Sigmoid colon (tissue), 7 donors: Measurements from ENCODE around the gene RAP1GDS1. TPM values are rescaled to one million over a fixed set of nuclear protein-coding genes. Genes with fewer than 3 reads are reported as not detected.

Experiments
- DNase-seq: peaks from one replicate; pipeline ENCODE4 v3.0.0-alpha.2; 2019
- H3K27ac ChIP-seq, 4 donors: fragments of 200-600 bp; sonication (generic); one replicate each; pipeline ENCODE4 v1.5.1; 2016 to 2019; ENCODE audit warnings: mild to moderate bottlenecking in 1 of 4
- H3K27me3 ChIP-seq, 3 donors: fragments of 200-600 bp; sonication (generic); one replicate each; pipeline ENCODE4 v1.5.1; 2019; ENCODE audit warnings: mild to moderate bottlenecking in 1 of 3
- H3K36me3 ChIP-seq, 4 donors: fragments of 200-600 bp; sonication (generic); one replicate each; pipeline ENCODE4 v1.5.1; 2016 to 2019
- H3K4me1 ChIP-seq, 4 donors: fragments of 200-600 bp; sonication (generic); one replicate each; pipeline ENCODE4 v1.5.1; 2017 to 2019
- H3K4me3 ChIP-seq, 4 donors: fragments of 200-600 bp; sonication (generic); one replicate each; pipeline ENCODE4 v1.5.1; 2017 to 2019; ENCODE audit warnings: mild to moderate bottlenecking in 2 of 4, moderate library complexity in 1 of 4
- H3K9me3 ChIP-seq, 4 donors: fragments of 200-600 bp in 3 of 4; sonication (generic) in 3 of 4; one replicate each; pipeline versions ENCODE4 v1.5.1 to v1.6.1; 2013 to 2019
- CTCF ChIP-seq, 4 experiments: fragments of 450-650 bp in 3 of 4; fragments of 200-600 bp in 1 of 4; IDR thresholded peaks; one replicate each; pipeline ENCODE4 v1.5.1; 2016 to 2019; ENCODE audit warnings: antibody characterized with exemption in 4 of 4, mild to moderate bottlenecking in 3 of 4, moderate library complexity in 2 of 4
- EP300 ChIP-seq, 4 donors: sonication (generic); formaldehyde crosslinking; IDR thresholded peaks; one replicate each; pipeline ENCODE4 v1.6.1; 2017; ENCODE audit warnings: antibody characterized with exemption in 4 of 4
- POLR2A ChIP-seq, 2 donors: fragments of 450-650 bp; IDR thresholded peaks; one replicate each; pipeline ENCODE4 v1.6.1; 2016; ENCODE audit warnings: antibody characterized with exemption in 2 of 2, mild to moderate bottlenecking in 2 of 2, moderate library complexity in 2 of 2
- POLR2AphosphoS5 ChIP-seq, 4 donors: sonication (generic); formaldehyde crosslinking; IDR thresholded peaks; one replicate each; pipeline ENCODE4 v1.6.1; 2017; ENCODE audit warnings: antibody characterized with exemption in 4 of 4
- WGBS, 2 donors: extraction: QIAGEN DNeasy Blood & Tissue Kit; methylation state at CpG; one replicate each; pipeline ENCODE4 v1.1.7; 2013; 5-methylcytosine and 5-hydroxymethylcytosine counted together
- intact Hi-C: fragments of 100-400 bp; cut with DNase I; formaldehyde crosslinking; loops from one replicate; pipeline ENCODE4 v1.15.1; 2023
- polyA plus RNA-seq, 3 donors: library from polyadenylated mRNA; stranded (reverse); fragments of 200-250 nt; gene quantifications; one replicate each; pipeline ENCODE4 v1.2.3, GENCODE V29; 2013
- total RNA-seq, 4 donors: library from RNA; depleted of rRNA; stranded (reverse); fragments of >200 nt; gene quantifications; one replicate each; pipeline ENCODE4 v1.1.0, GENCODE V29; 2016
- donor health status: healthy with polysubstance abuse.
- donor health status: Bipolar disorder and iron deficiency.
- donor health status: healthy.

RAP1GDS1 gene
- total and polyA plus RNA-seq, 7 donors, result 10.2 to 34.9 (median 31.8) TPM

DNA sequence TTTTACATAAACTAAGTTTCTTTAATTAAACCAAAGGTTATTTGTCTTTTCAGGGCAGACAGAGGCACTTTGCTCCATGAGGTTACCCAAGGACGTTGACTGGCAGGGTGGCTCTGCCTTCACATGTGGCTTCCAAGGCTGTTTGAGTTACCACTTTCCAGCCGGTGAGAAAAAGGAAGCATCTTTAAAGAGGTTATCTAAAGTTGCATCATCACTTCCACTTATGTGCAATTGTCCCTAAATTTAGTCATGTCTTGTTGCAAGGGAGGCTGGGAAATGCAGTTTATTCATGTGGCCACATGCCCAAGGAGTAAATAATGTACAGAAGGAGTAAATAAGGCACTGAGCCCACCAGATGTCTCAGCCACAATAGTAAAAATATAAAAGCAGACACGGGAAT is 29.0 kb upstream of the RAP1GDS1 start:
- Histone ChIP-seq H3K4me1 (no peaks in the 10 kb centered on the region), H3K27me3 (no peaks in the 10 kb centered on the region), H3K27ac (no peak overlapping the region), H3K36me3 (no peaks in the 10 kb centered on the region), H3K9me3 (no peaks in the 10 kb centered on the region), H3K4me3 (no peak overlapping the region)
- WGBS, 2 donors, result 34 to 36% methylated on average over 3 of the region's 3 CpGs
- TF ChIP-seq EP300 (IDR thresholded peaks at IDR 0.05), result no peak
- no peak for TF ChIP-seq POLR2AphosphoS5 (IDR thresholded peaks at IDR 0.05)
- no peak for TF ChIP-seq POLR2A (IDR thresholded peaks at IDR 0.05)
- no peak for TF ChIP-seq CTCF (IDR thresholded peaks at IDR 0.05)
- no peak for DNase-seq
- intact Hi-C loops, result no loop called here

DNA sequence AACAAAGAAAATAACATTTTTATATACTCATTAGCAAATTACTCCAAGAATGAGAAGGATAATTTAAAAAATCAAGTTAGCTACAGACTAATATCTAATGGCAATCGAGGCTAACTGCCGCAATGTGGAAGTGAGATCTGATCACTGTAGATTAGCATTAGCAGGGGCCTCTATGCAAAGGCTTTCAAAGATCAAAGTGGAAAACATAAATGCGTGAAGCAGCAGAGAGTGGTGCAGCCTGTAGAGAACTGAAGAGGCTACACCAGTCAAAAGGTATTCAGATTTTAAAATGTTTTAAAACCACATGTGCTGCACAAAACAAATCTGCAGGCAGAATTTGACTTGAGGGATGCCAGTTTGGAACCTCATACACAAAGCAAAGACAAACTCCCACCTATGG is 24.0 kb upstream of the RAP1GDS1 start:
- Histone ChIP-seq H3K27ac (no peak overlapping the region), H3K4me1 (no peaks in the 10 kb centered on the region), H3K27me3 (no peaks in the 10 kb centered on the region), H3K9me3 (no peaks in the 10 kb centered on the region), H3K4me3 (no peak overlapping the region), H3K36me3 (no peaks in the 10 kb centered on the region)
- DNase-seq, result no peak
- 83 to 93% methylated on average over 3 of the region's 3 CpGs for WGBS, 2 donors
- no peak for TF ChIP-seq CTCF (IDR thresholded peaks at IDR 0.05)
- TF ChIP-seq POLR2A (IDR thresholded peaks at IDR 0.05), result no peak
- TF ChIP-seq POLR2AphosphoS5 (IDR thresholded peaks at IDR 0.05), result no peak
- no peak for TF ChIP-seq EP300 (IDR thresholded peaks at IDR 0.05)
- intact Hi-C loops, result no loop called here

GRCh38 chr4:98242063-98242462 is 19.1 kb upstream of the RAP1GDS1 start:
- intact Hi-C loops, result no loop called here
- H3K4me1 ChIP-seq, result peaks cover 0 to 4% (median 0%) of the 10 kb centered on the region in 4 donors

DNA sequence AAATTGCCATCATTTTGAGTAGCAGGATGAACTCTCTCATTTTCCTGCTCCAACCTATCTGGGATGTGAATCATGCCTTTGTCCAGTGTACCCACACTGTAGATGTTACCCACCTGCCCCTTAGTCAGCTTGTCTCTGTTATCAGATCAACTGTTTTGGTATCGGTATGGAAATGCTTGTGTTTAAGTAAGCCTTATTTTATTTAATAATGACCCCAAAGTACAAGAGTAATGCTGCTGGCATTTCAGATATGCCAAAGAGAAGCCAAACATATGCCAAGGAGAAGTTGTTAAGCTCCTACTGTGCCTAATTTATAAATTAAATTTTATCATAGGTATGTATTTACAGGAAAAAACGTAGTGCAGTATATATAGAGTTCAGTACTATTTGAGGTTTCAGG is 18.6 kb upstream of the RAP1GDS1 start:
- H3K27ac ChIP-seq, result no peak overlapping the region
- intact Hi-C loops, result no loop called here
- 87 to 95% methylated on average over 2 of the region's 2 CpGs for WGBS, 2 donors

More at GRCh38 chr4:98242063-98242462, 19.1 kb upstream of the RAP1GDS1 start:
- H3K9me3 ChIP-seq, result no peaks in the 10 kb centered on the region
- 80 to 83% methylated on average over 1 of the region's 1 CpG for WGBS, 2 donors
- no peak overlapping the region for H3K4me3 ChIP-seq
- no peak for TF ChIP-seq EP300 (IDR thresholded peaks at IDR 0.05)
- no peak for TF ChIP-seq POLR2AphosphoS5 (IDR thresholded peaks at IDR 0.05)
- TF ChIP-seq CTCF (IDR thresholded peaks at IDR 0.05), result no peak
- no peak for TF ChIP-seq POLR2A (IDR thresholded peaks at IDR 0.05)
- no peak for DNase-seq
- no peak overlapping the region for H3K27ac ChIP-seq
- no peaks in the 10 kb centered on the region for H3K27me3 ChIP-seq
- H3K36me3 ChIP-seq, result no peaks in the 10 kb centered on the region

More for the DNA sequence above, 18.6 kb upstream of the RAP1GDS1 start:
- no peaks in the 10 kb centered on the region for H3K36me3 ChIP-seq
- H3K9me3 ChIP-seq, result no peaks in the 10 kb centered on the region
- peaks cover 0 to 4% (median 0%) of the 10 kb centered on the region in 4 donors for H3K4me1 ChIP-seq
- DNase-seq, result no peak
- no peak for TF ChIP-seq CTCF (IDR thresholded peaks at IDR 0.05)
- TF ChIP-seq EP300 (IDR thresholded peaks at IDR 0.05), result no peak
- no peak for TF ChIP-seq POLR2A (IDR thresholded peaks at IDR 0.05)
- no peak for TF ChIP-seq POLR2AphosphoS5 (IDR thresholded peaks at IDR 0.05)
- no peak overlapping the region for H3K4me3 ChIP-seq
- no peaks in the 10 kb centered on the region for H3K27me3 ChIP-seq
